CD4-positive, alpha-beta T cell treated with Interleukin-15 for 1 hour (primary cell): ENCODE data around the gene TSGA10IP.

ENCODE experiments used
- DNase-seq: peaks from one replicate; pipeline ENCODE4 v3.0.0-alpha.2; 2020

TSGA10IP gene

DNA sequence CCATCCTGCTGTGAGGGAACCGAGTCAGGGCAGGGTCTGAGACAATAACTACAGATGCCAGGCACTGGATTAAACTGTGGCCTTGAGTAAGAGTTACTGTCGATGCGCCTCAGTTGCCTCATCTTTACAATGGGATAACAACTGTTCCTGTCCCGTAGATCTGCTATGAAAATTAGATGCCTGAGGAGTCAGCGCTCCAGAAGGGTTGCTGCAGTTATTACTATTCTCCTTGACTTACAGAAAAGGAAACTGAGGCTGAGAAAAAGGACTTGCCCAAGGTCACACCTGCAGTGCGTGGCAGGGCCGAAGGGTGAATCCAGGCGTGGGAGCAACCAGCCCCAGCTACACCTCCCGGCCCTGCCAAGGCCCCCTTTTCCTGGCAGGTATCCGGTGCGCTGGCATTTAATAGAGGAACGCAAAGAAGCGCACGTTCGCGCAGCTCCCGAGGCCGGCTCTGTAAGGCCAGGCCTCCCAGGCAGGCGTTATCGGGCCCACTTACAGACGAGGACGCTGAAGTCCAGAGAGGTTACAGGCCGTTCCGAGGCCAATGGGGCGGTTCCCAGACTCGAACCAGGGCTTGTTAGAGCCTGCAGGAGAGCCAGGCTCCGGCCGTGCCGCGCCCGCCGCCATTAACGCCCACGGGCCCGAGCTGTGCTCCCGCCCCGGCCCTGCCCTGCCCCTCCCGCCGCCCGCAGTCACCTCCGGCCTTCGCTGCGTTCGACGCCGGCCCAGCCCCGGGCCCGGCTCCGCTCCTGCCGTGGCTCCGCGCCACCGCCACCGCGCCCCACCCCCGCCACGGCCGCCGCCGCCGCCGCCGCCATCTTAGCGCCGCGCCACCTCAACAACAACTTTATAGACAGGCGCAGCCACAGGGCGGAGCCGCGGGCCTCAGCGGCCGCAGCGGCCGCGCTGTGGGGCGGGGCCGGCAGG lies 26.8 kb upstream of the TSGA10IP start, which contains the start of gene C11orf68:
Gene C11orf68, minus strand, starts transcription at position 852 of the 930 bp plus-strand sequence. Its CDS starts 31 bp downstream, at position 821.
- no peak for DNase-seq

DNA sequence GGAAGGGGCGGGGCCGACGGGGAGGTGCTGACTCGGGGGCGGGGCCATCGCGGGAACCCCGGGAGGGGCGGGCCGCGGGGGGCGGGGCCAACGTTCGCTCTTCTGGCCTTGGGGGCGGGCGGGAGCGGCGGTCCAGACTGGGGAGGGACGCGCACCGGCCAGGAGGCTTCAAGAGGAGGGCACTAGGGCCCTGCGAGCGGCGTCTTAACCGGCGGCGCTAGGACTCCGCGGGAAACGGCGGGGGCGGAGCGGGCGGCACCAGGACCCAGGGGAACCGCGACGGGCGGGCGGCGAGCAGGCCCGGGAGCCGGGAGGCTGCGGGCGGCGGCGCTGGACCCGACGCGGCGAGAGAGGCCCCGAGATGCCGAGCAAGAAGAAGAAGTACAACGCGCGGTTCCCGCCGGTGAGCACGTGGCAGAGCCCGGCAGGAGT lies 26.1 kb upstream of the TSGA10IP start, which contains the start of gene DRAP1:
Gene DRAP1, plus strand, starts transcription at position 286 of the 432 bp plus-strand sequence. Its CDS starts 76 bp downstream, at position 362.
- DNase-seq: peak; percentile 99

GRCh38 chr11:65919573-65920371 lies 25.5 kb upstream of the TSGA10IP start:
- peak; percentile 66 for DNase-seq

DNA sequence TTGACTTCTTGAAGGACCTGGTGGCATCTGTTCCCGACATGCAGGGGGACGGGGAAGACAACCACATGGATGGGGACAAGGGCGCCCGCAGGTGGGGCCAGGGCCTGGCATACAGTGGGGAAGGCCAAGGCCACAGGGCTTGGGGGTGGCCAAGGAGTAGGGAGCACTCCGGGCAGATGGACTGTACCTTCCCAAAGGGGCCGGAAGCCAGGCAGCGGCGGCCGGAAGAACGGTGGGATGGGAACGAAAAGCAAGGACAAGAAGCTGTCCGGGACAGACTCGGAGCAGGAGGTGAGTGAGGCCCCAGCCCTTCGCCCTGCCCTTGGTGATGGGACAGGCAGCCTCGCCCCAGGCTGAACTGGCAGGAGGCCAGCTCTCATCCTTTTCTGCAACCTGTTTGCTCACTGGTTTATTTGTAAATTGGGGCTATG lies 24.9 kb upstream of the TSGA10IP start:
- no peak for DNase-seq

DNA sequence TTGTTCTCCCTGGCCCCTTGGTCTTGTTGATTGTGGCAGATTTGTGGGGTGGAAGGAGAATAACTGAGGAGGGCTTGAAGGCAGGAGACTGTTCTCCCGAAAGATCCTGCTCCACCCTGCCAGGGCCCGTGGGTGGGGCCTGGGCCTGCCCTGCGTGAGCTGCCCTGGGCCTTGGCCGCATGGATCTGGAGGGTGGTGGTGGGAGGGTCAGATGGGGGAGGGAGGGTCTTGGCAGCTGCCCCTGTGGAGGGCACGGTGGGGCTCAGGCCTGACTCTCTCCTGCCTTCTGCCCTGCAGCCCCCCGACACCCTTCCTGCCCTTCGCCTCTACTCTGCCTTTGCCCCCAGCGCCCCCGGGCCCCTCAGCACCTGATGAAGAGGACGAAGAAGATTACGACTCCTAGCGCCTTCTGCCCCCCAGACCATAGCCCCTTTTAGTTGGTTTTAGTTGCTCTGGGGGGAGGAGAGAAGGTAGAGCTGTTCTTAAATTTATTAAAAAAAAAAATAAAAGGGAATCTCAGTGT lies 24.2 kb upstream of the TSGA10IP start:
- no peak for DNase-seq

DNA sequence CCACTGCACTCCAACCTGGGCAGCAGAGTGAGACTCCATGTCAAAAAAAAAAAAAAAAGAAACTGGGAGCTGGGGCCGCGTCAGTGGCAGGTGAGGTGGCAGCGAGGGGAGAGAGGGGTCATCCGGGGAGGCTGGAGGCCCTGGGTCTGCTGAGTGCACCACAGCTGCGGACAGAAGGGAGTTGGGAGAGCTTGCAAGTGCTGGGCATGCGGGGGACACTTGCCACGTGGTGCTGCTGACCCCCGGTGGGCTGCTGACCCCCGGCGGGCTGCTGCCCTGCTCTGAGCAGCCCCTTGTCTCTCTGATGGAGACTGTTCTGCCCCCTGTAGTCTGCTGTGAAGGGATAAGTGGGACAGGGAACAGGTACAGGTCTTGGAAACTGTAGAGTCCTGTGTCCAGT lies 23.4 kb upstream of the TSGA10IP start:
- no peak for DNase-seq

GRCh38 chr11:65922565-65922964 lies 22.7 kb upstream of the TSGA10IP start:
- no peak for DNase-seq

DNA sequence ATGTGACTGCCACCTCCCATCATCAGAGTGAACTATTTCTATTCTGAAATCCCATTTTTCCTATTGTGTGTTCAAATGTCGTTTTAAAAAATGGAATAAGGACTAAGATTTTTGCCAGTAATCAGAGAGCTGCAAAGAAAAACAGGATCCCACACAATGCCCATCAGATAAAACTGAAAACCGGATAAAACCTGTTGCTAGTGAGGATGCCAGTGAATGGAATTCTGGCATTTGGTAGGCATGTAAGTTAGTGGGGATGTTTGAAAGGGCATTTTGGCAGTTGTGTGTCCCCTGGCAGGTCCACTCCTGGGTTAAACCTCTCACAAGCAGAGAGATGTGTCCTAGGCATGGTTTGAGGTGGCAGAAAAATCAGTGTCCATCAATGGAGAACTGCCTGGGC lies 19.9 kb upstream of the TSGA10IP start:
- DNase-seq: no peak

- peak; percentile 83 for DNase-seq
Measured at GRCh38 chr11:65927904-65928397, 17.3 kb upstream of the TSGA10IP start.

GRCh38 chr11:65928667-65929066 lies 16.6 kb upstream of the TSGA10IP start:
- no peak for DNase-seq

DNA sequence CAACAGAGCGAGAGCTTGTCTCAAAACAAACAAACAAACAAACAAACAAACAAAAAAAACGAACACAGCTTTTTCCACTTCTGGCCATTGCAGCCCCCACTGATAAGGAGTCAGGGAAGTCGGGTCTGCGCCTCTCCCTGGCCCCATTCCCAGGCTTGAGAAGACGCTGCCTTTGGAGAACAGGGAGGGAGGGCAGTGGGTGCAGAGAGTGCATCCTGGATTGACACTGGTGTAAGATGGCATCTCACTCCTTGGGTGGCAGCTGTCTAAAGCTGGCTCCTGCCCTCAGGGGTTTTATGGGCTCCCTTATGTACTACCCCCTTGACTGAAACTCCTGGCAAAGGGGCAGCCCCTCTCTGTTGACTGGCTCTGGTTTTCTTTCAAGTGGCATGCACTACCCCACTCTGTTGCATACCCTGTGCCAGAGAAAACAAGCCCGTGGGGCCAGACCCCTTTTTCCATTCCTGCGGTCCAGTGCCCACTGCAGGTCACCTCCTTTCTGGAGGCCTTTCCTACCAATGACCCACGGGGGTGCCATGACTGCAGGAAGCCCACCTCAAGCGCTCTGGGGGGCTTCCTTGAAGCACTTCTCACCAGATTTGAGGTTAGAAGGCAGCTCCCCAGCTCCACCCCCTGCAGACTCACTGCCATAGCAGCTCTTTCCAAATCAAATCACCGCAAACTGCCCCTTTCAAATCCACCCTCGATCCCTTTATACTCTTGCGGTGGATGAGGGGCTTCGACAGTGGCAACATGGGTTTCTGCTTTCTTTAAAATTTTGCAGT lies 13.3 kb upstream of the TSGA10IP start:
- no peak for DNase-seq

GRCh38 chr11:65932558-65932919 lies 12.7 kb upstream of the TSGA10IP start:
- no peak for DNase-seq

GRCh38 chr11:65934014-65934413 lies 11.3 kb upstream of the TSGA10IP start:
- DNase-seq: no peak

GRCh38 chr11:65937766-65938165 lies 7.5 kb upstream of the TSGA10IP start:
- no peak for DNase-seq

GRCh38 chr11:65941720-65942310 lies 3.5 kb upstream of the TSGA10IP start:
- no peak for DNase-seq

- no peak for DNase-seq
Measured at GRCh38 chr11:65942531-65942930, 2.7 kb upstream of the TSGA10IP start.

DNA sequence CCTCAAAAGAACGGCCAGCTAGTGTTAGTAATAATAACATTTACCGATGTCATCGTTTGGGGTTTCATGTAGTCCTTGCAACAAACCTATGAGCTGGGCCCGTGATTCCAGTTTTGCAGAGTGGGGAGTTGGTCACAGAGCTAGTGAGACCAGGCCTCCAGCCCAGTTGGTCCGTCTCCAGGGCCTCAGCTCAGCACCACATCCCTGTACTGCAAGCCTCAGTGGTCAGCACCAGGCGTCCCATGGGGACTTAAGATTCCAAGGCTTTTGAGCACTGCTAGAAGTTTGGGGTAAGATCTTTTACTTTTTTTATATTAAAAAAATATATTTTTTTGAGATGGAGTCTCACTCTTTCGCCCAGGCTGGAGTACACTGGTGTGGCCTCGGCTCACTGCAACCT lies 1.1 kb upstream of the TSGA10IP start:
- no peak for DNase-seq

DNA sequence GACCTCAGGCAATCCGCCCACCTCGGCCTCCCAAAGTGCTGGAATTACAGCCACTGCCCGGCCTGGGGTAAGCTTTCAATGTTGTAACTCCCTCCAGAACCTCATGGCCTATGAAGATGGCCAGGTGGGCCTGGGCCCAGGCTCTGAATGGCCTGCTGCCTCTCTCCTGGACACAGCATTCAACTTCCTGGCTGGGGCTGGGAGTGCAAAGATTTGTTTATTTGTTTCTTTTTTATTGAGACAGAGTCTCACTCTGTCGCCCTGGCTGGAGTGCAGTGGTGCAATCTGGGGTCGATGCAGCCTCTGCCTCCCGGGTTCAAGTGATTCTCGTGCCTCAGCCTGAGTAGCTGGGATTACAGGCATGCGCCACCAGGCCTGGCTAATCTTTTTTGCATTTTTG lies 513 bp upstream of the TSGA10IP start:
- no peak for DNase-seq

DNA sequence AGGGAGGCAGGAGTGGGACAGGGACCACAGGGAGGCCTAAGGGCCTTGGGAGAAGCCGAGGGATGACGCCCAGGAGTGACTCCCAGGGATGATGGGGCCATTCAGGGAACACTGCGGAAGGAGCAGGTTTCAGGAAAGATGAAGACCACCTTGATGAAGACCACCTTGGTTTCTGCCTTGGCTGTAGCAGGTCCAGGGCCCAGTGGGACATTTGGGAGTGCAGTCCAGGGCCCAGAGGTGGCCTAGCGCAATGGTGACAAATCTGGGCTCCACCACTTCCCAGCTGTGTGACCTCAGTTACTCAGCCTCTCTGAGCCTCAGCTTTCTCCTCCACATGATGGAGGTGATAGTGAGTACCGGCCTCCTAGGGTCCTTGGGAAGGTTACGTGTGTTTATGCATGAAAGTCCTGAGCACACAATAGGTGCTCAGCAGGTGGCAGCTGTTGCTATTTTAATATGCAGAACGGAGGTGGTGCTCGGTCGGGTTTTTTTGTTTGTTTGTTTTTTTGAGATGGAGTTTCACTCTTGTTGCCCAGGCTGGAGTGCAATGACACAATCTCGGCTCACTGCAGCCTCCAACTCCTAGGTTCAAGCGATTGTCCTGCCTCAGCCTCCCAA lies 770 bp downstream of the TSGA10IP start:
- no peak for DNase-seq

DNA sequence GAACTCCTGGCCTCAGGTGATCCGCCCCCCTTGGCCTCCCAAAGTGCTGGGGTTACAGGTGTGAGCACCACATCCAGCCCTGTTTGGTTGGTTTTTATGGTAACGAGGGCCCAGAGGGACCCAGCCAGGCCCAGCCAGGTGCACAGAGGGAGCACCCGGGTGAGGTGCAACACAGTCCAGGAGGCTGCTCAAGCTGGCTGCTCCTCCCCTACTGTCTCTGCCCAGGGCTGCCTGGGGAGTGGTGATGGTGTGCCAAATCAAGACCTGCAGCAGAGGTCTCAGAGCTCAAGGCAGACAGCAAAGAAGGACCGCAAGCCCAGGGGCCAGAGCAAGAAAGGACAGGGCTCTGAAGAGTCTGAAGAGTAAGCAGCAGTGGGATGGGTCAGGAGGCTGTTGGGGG lies 1.4 kb downstream of the TSGA10IP start:
- DNase-seq: no peak

DNA sequence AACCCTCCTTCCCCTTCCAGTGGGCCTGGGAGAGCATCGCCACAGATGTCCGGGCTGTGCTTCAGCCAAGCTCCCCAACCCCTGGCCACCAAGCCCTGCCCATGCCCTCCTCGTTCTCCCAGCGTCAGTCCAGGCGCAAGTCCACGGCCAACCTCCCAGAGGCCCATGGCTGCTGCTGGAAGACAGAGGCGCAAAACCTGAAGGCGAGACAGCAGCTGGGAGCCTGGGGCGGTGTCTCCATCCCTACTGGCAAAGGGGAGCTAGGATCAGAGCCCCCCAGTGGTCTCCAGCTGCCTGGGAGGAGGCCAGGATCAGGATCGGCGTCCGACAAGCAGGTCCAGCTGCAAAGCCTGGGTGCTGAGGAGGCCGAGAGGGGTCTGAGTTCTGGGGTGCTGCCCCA lies 1.9 kb downstream of the TSGA10IP start:
- DNase-seq: no peak
